Thyroid gland (tissue), 4 donors: ENCODE results near the gene EFCAB6.

ENCODE experiments used
- CTCF ChIP-seq, 6 experiments: fragments of 200-600 bp in 3 of 6; fragments of 450-650 bp in 3 of 6; sonication (generic) in 3 of 6; IDR thresholded peaks; one replicate each; pipeline ENCODE4 v1.5.1; 2016 to 2019; ENCODE audit warnings: antibody characterized with exemption in 6 of 6, mild to moderate bottlenecking in 2 of 6, inconsistent platforms in 1 of 6, moderate library complexity in 1 of 6
- POLR2A ChIP-seq, 2 donors: fragments of 450-650 bp; IDR thresholded peaks; one replicate each; pipeline ENCODE4 v1.6.1; 2017; ENCODE audit warnings: antibody characterized with exemption in 2 of 2, mild to moderate bottlenecking in 2 of 2, moderate library complexity in 1 of 2

GRCh38 chr22:43490311-43490710 lies 321.8 kb downstream of the EFCAB6 start:
- TF ChIP-seq CTCF (IDR thresholded peaks at IDR 0.05) (no peak), POLR2A (IDR thresholded peaks at IDR 0.05) (no peak)
